Right atrium auricular region (tissue), 2 donors: ENCODE data around the gene TPM1. TPM values are rescaled to one million over a fixed set of nuclear protein-coding genes. Genes with fewer than 3 reads are reported as not detected.

Experiments used
- DNase-seq: peaks from one replicate; pipeline ENCODE4 v3.0.0-alpha.2; 2019; ENCODE audit warnings: low spot score
- H3K27ac ChIP-seq, 2 donors: fragments of 200-600 bp; sonication (generic); 1 replicate in 1 of 2; 2 replicates in 1 of 2; pipeline ENCODE4 v1.5.1; 2016 to 2019
- H3K27me3 ChIP-seq, 2 donors: fragments of 200-600 bp; sonication (generic); one replicate each; pipeline versions ENCODE4 v1.5.1 to v1.6.0; 2017 to 2019
- H3K36me3 ChIP-seq: fragments of 200-600 bp; sonication (generic); one replicate; pipeline ENCODE4 v1.5.1; 2016
- H3K4me1 ChIP-seq, 2 donors: fragments of 200-600 bp; sonication (generic); one replicate each; pipeline versions ENCODE4 v1.5.1 to v1.6.0; 2017 to 2019
- H3K4me3 ChIP-seq, 2 donors: fragments of 200-600 bp; sonication (generic); 1 replicate in 1 of 2; 2 replicates in 1 of 2; pipeline ENCODE4 v1.5.1; 2017 to 2019; ENCODE audit warnings: mild to moderate bottlenecking in 1 of 2, moderate library complexity in 1 of 2
- H3K9me3 ChIP-seq, 2 donors: fragments of 200-600 bp; sonication (generic); one replicate each; pipeline ENCODE4 v1.5.1; 2019
- total RNA-seq, 2 donors: library from RNA; depleted of rRNA; stranded (reverse); fragments of >200 nt; gene quantifications; one replicate each; pipeline ENCODE4 v1.1.0, GENCODE V29; 2016
- TF ChIP-seq, protein P1 (sequence below), 2 donors: fragments of 200-600 bp; sonication (generic); IDR thresholded peaks; one replicate each; pipeline ENCODE4 v1.5.1; 2019; ENCODE audit warnings: antibody characterized with exemption in 2 of 2

TPM1 gene
- total RNA-seq, 2 donors from 2014 or later: 5,368 to 7,988 TPM

DNA sequence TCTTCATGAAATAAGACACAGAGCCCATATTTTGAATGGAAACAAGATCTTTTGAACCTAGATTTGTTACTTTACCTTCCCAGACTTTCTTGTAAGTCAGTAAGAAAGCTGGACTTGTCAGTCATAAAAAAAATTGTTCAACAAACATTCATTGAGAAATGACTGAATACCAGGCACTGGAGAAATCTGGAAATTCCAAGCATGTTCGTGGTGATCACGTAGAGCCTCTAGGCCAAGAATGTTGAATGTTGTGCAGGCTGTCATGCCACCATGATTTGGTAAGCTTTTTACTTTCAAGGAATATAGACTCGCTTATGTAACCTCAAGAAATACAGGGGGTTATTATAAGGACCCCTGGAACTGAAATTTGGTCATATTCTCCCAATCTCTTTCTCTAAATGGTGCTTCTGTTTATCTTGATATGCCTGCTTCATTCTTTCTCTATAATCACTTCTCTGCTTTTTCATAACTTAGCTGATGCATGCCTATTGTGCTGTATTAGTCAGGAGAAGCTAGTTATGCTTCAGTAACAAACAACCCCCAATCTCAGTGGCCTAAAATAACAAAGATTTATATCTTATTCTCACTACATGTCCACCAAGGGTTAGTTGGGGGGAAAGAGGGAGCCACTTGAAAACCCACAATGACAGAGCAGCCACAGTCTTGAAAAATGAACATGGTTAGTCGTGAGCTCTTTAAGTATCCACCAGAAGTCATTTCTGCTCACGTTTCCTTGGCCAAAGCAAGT, 3.4 kb upstream of the TPM1 start:
- H3K27me3 ChIP-seq: no peaks in the 10 kb centered on the region
- H3K9me3 ChIP-seq: no peaks in the 10 kb centered on the region

DNA sequence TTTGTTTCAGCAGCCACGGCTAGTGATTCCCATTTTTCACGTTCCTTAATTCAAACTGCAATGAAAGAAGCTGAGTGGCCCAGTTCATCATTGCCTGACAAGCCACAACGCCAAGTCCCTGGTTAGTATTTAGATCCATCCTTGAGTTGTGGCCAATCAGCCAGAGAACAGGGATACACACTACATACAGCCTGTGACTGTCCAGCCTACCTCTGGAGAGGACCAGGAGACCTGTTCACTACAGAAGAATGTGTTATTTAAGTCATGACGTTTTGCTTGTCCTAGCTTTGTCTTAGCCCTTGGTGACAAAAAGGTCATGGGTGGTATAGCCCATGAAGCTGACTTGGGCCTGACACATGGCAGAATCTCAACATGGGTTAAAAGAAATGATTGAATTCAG, 2.7 kb upstream of the TPM1 start:
- DNase-seq: no peak
- no peaks in the 10 kb centered on the region for H3K27me3 ChIP-seq
- no peak overlapping the region for H3K4me3 ChIP-seq
- H3K9me3 ChIP-seq: no peaks in the 10 kb centered on the region
- H3K27ac ChIP-seq: no peak overlapping the region
- peaks cover 18% of the 10 kb centered on the region for H3K36me3 ChIP-seq
- TF ChIP-seq, protein P1, sequence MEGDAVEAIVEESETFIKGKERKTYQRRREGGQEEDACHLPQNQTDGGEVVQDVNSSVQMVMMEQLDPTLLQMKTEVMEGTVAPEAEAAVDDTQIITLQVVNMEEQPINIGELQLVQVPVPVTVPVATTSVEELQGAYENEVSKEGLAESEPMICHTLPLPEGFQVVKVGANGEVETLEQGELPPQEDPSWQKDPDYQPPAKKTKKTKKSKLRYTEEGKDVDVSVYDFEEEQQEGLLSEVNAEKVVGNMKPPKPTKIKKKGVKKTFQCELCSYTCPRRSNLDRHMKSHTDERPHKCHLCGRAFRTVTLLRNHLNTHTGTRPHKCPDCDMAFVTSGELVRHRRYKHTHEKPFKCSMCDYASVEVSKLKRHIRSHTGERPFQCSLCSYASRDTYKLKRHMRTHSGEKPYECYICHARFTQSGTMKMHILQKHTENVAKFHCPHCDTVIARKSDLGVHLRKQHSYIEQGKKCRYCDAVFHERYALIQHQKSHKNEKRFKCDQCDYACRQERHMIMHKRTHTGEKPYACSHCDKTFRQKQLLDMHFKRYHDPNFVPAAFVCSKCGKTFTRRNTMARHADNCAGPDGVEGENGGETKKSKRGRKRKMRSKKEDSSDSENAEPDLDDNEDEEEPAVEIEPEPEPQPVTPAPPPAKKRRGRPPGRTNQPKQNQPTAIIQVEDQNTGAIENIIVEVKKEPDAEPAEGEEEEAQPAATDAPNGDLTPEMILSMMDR (IDR thresholded peaks at IDR 0.05): no peak
- H3K4me1 ChIP-seq: peaks cover 0 to 17% of the 10 kb centered on the region in 2 donors

More for the DNA sequence above, 3.4 kb upstream of the TPM1 start:
- DNase-seq: no peak
- H3K4me1 ChIP-seq: peaks cover 0 to 11% of the 10 kb centered on the region in 2 donors
- H3K27ac ChIP-seq: no peak overlapping the region
- no peak overlapping the region for H3K4me3 ChIP-seq
- TF ChIP-seq, protein P1 (IDR thresholded peaks at IDR 0.05): no peak
- peaks cover 11% of the 10 kb centered on the region for H3K36me3 ChIP-seq

DNA sequence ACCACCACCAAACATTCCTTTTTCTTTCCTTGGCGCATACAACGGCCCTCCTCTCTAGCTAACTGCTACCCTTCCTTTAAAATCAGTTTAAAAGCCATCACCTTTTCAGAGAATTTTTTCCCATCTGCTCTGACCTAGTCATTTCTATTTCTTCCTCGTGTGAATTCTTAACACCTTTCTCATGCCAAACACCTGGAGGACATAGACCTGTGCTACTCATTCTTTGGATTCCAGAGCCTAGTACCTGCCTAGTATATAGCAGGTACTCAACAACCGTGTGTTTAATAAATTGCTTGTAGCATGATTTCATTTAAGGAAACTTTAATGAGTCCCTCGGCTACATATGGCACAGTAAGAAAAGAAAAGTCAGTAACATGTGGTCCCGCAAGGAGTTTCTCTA, 2.0 kb upstream of the TPM1 start:
- no peak overlapping the region for H3K4me3 ChIP-seq
- DNase-seq: no peak
- H3K27me3 ChIP-seq: no peaks in the 10 kb centered on the region
- H3K36me3 ChIP-seq: peaks cover 25% of the 10 kb centered on the region
- no peaks in the 10 kb centered on the region for H3K9me3 ChIP-seq
- H3K4me1 ChIP-seq: peaks cover 0 to 18% of the 10 kb centered on the region in 2 donors
- TF ChIP-seq, protein P1 (IDR thresholded peaks at IDR 0.05): no peak
- peak overlapping the region; percentile 95 to 97 for H3K27ac ChIP-seq

DNA sequence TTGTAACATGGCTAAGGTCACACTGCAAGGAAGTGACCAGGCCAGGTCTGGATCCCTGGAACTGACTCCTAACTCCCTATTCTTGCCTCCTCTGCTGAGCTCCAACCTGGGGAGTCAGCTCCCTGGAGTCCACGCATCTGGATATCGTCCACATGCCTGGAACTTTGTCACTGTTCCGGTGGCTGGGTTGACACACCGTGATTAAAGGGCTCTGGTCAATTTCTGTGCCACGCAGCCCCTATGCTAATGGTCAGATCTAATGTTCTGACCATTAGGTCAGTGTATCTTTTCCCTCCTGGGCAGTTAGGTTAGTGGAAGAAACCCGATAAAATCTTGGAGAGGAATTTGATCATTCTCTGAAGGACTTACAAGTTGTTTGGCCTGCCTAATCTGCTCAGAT, 1.6 kb upstream of the TPM1 start:
- H3K4me3 ChIP-seq: peak overlapping the region; percentile 63 to 77
- H3K9me3 ChIP-seq: no peaks in the 10 kb centered on the region
- no peak for DNase-seq
- H3K27ac ChIP-seq: peak overlapping the region; percentile 95 to 97
- H3K36me3 ChIP-seq: peaks cover 29% of the 10 kb centered on the region
- TF ChIP-seq, protein P1 (IDR thresholded peaks at IDR 0.05): no peak
- H3K4me1 ChIP-seq: peaks cover 0 to 22% of the 10 kb centered on the region in 2 donors
- no peaks in the 10 kb centered on the region for H3K27me3 ChIP-seq

DNA sequence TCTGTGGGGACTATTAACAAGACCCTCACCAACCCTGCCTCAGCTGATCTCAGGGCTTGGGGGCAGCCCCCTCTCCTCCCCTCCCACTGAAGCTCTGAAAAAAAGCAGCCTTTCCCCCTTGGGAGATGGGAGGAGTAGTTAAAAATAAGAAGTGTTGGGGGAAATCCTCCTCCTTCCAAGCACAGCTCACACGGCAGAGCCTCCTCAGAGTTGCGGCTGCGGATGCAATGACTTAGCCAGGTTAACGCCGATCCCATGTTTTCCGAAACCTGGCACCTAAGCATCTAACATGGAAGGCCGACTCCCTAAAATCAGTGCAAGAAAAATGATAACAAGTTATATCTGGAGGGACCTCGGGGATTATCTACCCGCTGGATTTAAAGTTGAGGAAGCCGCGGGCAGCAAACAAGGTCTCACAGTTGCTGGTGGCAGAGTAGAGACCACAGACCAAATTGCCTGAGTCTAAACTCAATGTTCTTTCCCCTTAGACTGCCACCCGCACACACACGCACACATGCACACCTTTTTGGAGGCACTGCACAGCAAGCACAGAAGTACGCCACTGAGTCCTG, 1.1 kb upstream of the TPM1 start:
- Histone ChIP-seq H3K27me3 (no peaks in the 10 kb centered on the region), H3K4me3 (peak overlapping the region; percentile 63 to 77), H3K27ac (peak overlapping the region; percentile 95 to 97), H3K9me3 (no peaks in the 10 kb centered on the region), H3K36me3 (peaks cover 35% of the 10 kb centered on the region), H3K4me1 (peaks cover 0 to 26% of the 10 kb centered on the region in 2 donors)
- TF ChIP-seq, protein P1 (IDR thresholded peaks at IDR 0.05): no peak
- no peak for DNase-seq
